Effector memory CD4-positive, alpha-beta T cell (primary cell): Measurements from ENCODE around the gene CDH5.

ENCODE experiments used
- DNase-seq, 3 donors: peaks; one replicate each; pipeline ENCODE4 v3.0.0-alpha.2; 2020
- H3K27ac ChIP-seq: 2 replicates; pipeline ENCODE4 v1.7.0; 2013; ENCODE audit warnings: mild to moderate bottlenecking, low read length, moderate library complexity; ENCODE audit not compliant: insufficient read depth, poor library complexity, severe bottlenecking
- H3K27me3 ChIP-seq: replicated peaks from 2 replicates; pipeline ENCODE4 v1.7.0; 2013; ENCODE audit warnings: mild to moderate bottlenecking, low read length; ENCODE audit not compliant: insufficient read depth, control insufficient read depth, poor library complexity, severe bottlenecking
- H3K36me3 ChIP-seq: 2 replicates; pipeline ENCODE4 v1.7.0; 2013; ENCODE audit warnings: mild to moderate bottlenecking, low read length, moderate library complexity; ENCODE audit not compliant: control insufficient read depth, insufficient read depth
- H3K4me1 ChIP-seq: 2 replicates; pipeline ENCODE4 v1.7.0; 2013; ENCODE audit warnings: low read length, mild to moderate bottlenecking; ENCODE audit not compliant: control insufficient read depth, insufficient read depth, poor library complexity, severe bottlenecking
- H3K4me3 ChIP-seq: 2 replicates; pipeline ENCODE4 v1.7.0; 2013; ENCODE audit warnings: low read length, low read depth, mild to moderate bottlenecking; ENCODE audit not compliant: insufficient read depth, poor library complexity, severe bottlenecking
- H3K9me3 ChIP-seq: 2 replicates; pipeline ENCODE4 v1.7.0; 2013; ENCODE audit warnings: mild to moderate bottlenecking, low read length, moderate library complexity; ENCODE audit not compliant: control insufficient read depth

The CDH5 gene

DNA sequence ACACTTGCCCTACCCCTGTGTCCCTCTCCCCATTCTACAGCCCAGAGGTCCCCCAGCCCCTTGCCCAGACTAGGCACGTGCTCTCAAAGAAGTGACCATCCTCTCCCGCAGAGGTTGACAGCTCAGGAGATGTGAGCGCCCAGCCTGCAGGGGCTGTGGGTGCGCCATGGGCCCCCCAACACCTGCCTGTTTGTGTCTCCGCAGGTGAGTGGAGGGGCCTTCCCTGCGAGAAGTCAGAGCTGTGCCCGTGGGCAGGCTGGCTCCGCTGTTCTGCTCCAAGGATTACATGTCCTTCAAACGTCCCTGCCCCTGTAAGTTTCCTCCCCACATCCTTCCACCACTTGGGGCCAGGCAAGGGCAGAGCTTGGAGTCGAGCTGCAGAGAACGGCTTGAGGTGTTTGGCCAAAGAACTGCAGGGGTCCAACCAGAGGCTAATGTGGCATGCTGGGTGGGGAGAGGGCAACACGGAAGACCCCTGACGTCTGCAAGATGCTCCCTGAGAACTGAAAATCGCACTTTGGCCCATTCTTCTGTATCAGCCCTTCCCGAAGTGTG is 71.0 kb downstream of the CDH5 start:
- H3K27ac ChIP-seq: no peak overlapping the region
- H3K4me1 ChIP-seq: no peaks in the 10 kb centered on the region
- no peaks in the 10 kb centered on the region for H3K36me3 ChIP-seq
- no peak overlapping the region for H3K4me3 ChIP-seq
- H3K9me3 ChIP-seq: no peaks in the 10 kb centered on the region
- no peaks in the 10 kb centered on the region for H3K27me3 ChIP-seq
- DNase-seq: no peak

DNA sequence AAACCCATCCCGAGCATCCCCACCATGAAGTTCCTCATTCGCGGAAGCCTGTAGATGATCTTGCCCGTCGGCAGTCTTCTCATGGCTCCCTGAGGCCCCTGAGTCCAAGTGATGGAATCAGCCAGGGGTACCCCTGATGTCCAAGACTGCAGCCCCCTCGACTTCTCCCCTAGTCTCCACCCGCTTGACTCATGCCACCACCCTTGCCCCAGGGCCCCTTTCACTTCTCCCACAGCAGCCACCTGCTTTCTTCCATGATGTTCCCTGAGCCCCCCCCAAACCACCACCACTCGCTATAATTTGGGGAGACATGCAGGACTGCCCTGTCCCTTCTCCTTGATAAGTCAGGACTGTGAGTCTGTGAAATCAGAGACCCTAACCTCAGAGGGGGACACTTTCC is 72.0 kb downstream of the CDH5 start:
- Histone ChIP-seq H3K27me3 (no peaks in the 10 kb centered on the region), H3K4me3 (no peak overlapping the region)

DNA sequence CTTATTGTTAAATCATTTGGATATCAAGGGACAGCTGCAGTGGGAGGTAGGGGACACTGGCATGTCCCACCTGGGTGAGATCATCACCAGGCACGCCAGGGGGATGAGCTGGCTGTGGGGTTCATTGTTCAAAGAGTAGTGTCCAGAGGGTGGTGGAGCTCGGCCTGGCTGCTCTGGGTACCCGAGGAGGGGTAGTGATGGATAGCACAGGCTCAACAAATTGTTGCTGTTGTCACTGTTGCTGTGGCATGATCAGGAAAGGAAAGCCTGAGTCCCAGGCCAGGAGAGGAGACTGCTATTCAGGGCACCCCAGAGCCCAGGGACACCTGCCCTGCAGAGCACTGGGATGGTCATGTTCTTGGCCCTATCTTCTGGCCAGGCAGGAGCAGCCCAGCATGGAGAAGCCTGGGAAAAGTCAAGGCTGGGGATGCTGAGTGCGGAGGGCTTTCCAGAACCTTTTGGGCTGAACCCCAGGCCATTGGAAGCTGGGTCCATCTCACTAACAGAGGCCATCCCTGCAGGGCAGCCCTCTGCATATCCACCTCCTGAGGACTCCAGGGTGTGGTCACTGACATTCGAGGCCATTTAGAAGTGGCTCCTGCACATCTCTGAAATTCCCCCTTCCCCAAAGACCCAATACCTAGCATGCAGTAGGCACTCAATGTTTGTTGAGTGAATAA is 72.7 kb downstream of the CDH5 start:
- H3K9me3 ChIP-seq: no peaks in the 10 kb centered on the region
- no peaks in the 10 kb centered on the region for H3K4me1 ChIP-seq
- no peaks in the 10 kb centered on the region for H3K27me3 ChIP-seq
- no peak for DNase-seq
- H3K27ac ChIP-seq: no peak overlapping the region
- no peak overlapping the region for H3K4me3 ChIP-seq
- H3K36me3 ChIP-seq: no peaks in the 10 kb centered on the region

More for the DNA sequence above, 72.0 kb downstream of the CDH5 start:
- Histone ChIP-seq H3K4me1 (no peaks in the 10 kb centered on the region), H3K27ac (no peak overlapping the region), H3K9me3 (no peaks in the 10 kb centered on the region), H3K36me3 (no peaks in the 10 kb centered on the region)
- no peak for DNase-seq

DNA sequence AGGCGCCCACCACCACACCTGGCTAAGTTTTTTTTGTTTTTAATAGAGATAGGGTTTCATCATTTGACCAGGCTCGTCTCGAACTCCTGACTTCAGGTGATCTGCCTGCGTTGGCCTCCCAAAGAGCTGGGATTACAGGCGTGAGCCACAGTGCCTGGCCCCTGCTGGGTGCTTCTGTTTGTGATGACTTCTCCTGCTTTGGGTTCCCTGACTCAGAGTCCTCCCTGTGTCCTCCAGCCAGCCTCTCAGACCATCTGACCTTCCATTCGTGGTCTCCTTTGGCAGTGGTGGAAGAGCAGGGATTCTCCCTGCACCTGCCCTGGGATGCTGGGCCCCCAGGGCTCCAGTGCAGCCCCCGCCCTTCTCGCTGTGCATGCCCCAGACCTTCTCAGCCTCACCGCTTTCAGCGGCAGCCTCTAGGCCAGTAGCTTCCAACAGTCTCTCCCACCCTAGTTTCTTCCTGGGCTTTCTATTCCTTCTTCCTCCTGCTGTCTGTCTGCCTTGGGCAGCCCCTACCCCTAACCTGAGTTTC is 73.8 kb downstream of the CDH5 start:
- no peaks in the 10 kb centered on the region for H3K36me3 ChIP-seq
- H3K9me3 ChIP-seq: no peaks in the 10 kb centered on the region
- no peaks in the 10 kb centered on the region for H3K27me3 ChIP-seq
- no peaks in the 10 kb centered on the region for H3K4me1 ChIP-seq
- H3K4me3 ChIP-seq: no peak overlapping the region
- H3K27ac ChIP-seq: no peak overlapping the region
- no peak for DNase-seq

DNA sequence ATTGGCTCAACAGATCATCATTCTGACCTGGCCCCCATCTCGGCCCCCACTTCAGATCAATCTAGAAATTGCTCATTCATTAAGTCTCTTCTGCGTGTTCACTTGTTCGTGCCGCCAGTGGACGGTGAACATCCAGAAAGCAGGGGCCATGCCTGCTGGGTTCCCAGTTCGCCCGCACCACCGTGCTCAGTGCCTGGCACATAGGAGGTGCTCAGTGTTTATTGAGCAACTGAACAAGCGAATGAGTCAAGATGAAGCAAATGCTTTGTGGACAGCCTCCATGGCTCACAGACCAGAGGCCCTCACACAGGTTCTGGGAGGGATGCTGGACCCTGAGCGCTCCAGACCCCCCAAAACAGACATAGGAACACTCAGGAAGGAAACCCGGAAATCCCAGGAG is 74.5 kb downstream of the CDH5 start:
- no peaks in the 10 kb centered on the region for H3K9me3 ChIP-seq
- no peaks in the 10 kb centered on the region for H3K4me1 ChIP-seq
- no peak overlapping the region for H3K27ac ChIP-seq
- H3K4me3 ChIP-seq: no peak overlapping the region
- DNase-seq: no peak
- H3K36me3 ChIP-seq: no peaks in the 10 kb centered on the region
- H3K27me3 ChIP-seq: no peaks in the 10 kb centered on the region

DNA sequence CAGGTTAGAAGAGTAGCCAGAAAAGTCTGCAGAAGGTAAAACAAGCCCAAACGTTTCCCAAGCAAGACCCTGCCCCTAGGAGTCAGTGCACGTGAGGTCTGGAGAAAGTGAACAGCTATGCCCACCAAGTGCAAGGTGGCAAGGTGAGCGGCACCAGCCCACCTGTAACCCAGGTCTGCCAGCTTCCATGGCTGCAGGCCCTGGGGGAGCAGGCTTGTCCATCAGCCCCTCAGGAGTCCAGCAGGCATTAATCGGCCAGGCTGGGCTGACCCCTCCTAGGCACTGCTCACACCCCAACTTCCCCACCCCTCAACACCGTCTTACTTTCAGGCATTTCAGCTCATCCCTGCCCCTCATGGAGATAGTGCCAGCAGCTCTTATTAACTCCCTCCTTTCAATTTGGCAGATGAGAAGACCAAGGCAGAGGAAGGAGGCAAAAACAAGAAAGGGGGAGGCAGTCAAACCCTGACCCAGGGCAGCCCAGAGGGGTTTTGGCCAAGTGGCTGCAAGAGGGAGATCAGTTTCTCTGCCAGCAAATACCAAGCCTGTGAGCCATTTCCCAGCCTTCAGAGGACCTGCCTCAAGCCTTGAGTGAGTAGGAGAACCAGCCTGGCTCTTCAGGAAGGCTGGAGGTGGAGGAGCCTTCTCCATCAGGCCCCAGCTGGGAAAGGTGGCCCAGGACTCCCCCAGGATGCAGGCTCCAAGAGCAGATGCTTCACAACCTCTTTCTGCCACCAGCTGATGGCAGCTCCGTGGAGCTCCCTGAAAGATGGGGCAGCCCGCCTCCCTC is 75.3 kb downstream of the CDH5 start:
- no peaks in the 10 kb centered on the region for H3K27me3 ChIP-seq

DNA sequence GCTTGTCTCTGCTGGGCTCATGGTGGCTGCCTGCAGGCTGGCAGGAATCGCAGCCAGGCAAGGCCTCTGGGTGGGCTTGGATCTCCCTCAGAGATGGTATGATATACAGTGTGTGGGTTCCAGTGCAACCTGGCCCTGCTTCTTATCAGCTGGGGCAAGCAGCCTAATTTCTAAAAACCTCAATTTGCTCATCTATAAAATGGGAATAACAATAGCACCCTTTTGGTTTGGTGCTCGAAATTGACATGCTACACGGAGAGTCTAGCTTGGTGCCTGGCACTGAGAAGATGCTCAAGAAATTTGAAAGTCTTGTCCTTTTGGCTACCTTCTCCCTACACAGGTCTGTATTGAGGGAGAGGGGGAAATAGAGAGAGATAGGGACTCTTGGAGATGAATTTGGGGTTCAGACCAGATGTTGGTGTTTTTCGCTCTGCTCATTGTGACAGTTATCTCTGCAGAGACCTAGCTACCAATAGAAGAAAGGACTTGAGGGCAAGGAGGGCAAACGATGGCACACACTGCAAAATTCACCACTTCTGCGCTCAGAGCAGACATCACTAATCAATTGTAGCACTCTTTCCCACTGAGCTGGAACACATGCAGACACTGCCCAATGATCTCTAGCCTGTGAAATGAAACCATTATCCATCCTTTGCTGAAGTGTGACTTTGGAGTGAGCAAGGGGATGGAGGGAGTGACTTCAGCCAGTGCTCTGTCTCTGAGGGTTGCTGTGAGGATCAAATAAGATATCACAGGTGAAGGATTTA is 76.2 kb downstream of the CDH5 start:
- Histone ChIP-seq H3K4me3 (no peak overlapping the region), H3K4me1 (no peaks in the 10 kb centered on the region), H3K9me3 (no peaks in the 10 kb centered on the region), H3K36me3 (no peaks in the 10 kb centered on the region), H3K27me3 (no peaks in the 10 kb centered on the region), H3K27ac (no peak overlapping the region)
- no peak for DNase-seq

More for the DNA sequence above, 75.3 kb downstream of the CDH5 start:
- no peak overlapping the region for H3K27ac ChIP-seq
- no peaks in the 10 kb centered on the region for H3K9me3 ChIP-seq
- no peak overlapping the region for H3K4me3 ChIP-seq
- no peaks in the 10 kb centered on the region for H3K4me1 ChIP-seq
- DNase-seq: no peak
- H3K36me3 ChIP-seq: no peaks in the 10 kb centered on the region

DNA sequence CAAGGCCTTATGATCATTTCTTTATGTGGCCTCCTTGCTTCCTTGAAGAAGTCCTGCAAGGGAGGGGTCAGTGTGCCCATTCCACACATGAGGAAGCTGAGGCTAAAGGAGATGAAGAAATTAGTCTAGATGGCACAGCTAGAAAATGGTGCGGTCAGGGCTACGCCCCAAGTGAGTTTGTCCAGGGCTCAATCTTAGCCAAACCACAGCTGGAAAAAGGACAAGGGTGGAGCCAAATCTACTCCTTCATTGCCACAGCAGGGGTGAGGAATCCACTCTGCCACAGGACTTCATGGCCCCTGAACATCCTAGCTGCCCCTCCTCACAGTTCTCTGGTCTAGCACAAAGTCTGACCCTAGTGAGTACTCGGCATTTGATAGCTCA is 76.8 kb downstream of the CDH5 start:
- DNase-seq: no peak
- H3K36me3 ChIP-seq: no peaks in the 10 kb centered on the region
- no peak overlapping the region for H3K4me3 ChIP-seq
- no peaks in the 10 kb centered on the region for H3K4me1 ChIP-seq
- H3K27ac ChIP-seq: no peak overlapping the region
- no peaks in the 10 kb centered on the region for H3K9me3 ChIP-seq
- no peaks in the 10 kb centered on the region for H3K27me3 ChIP-seq

DNA sequence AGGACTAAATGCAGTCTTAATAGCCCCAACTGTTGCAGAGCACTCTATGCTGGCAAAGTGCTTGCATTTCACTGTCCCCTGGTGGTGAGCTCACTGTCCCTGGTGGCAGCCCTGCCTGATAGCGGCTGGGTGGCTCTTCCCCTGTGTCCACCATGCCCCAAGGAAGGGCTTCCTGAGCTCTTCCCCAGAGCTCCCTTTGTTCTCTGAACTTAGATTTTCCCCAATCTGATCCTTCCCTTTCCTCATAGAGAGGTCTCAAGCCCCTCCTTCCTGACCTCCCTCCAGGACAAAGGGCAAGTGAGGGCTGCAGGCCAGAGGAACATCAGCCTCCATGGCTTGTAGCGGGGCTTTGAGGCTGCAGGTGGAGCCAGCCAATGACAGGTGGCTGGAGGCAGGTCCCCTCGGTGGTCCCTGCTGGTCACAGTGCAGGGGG is 77.6 kb downstream of the CDH5 start:
- H3K4me3 ChIP-seq: no peak overlapping the region
- no peaks in the 10 kb centered on the region for H3K36me3 ChIP-seq
- H3K9me3 ChIP-seq: no peaks in the 10 kb centered on the region
- H3K27ac ChIP-seq: no peak overlapping the region
- no peak for DNase-seq
- H3K4me1 ChIP-seq: no peaks in the 10 kb centered on the region
- no peaks in the 10 kb centered on the region for H3K27me3 ChIP-seq
